H1 (cell line): ENCODE data around the gene NCK2. TPM values are rescaled to one million over a fixed set of nuclear protein-coding genes. Genes with fewer than 3 reads are reported as not detected.

Source experiments
- CTCF ChIA-PET: fragments of 300-600 bp; sonication (Branson Sonifier 250); formaldehyde crosslinking; loops from one replicate; lab custom pipeline; 2021; ENCODE audit not compliant: partially characterized antibody; lab: Charles Lee
- POLR2A ChIA-PET: fragments of 300-600 bp; sonication (Branson Sonifier 250); formaldehyde crosslinking; loops from one replicate; lab custom pipeline; 2021; ENCODE audit warnings: inconsistent platforms; ENCODE audit not compliant: partially characterized antibody; lab: Charles Lee
- DNase-seq, 2 experiments: peaks; one replicate each; pipeline versions ENCODE4 v3.0.0 to v3.0.0-alpha.2; 2010 to 2022; ENCODE audit warnings: low spot score in 2 of 2, low read depth in 1 of 2, mixed read lengths in 1 of 2
- FAIRE-seq: peaks from 2 replicates; lab custom pipeline; 2011; peaks lifted over from hg19 to GRCh38; lab: Jason Lieb, UNC
- H2AFZ ChIP-seq: 2 replicates; pipeline ENCODE4 v1.8.1; 2012; ENCODE audit warnings: low read length, inconsistent platforms
- H2AK5ac ChIP-seq: 2 replicates; pipeline ENCODE4 v1.6.1; 2013; ENCODE audit warnings: low read depth, low read length
- H2BK120ac ChIP-seq: replicated peaks from 2 replicates; pipeline ENCODE3; 2013; ENCODE audit warnings: low read depth, low read length, inconsistent platforms
- H2BK12ac ChIP-seq: 2 replicates; pipeline ENCODE4 v1.6.1; 2013; ENCODE audit warnings: low read depth, low read length
- H2BK15ac ChIP-seq: 2 replicates; pipeline ENCODE4 v1.6.1; 2013; ENCODE audit warnings: low read length
- H2BK20ac ChIP-seq: 2 replicates; pipeline ENCODE4 v1.6.1; 2013; ENCODE audit warnings: low read length
- H2BK5ac ChIP-seq: 2 replicates; pipeline ENCODE4 v1.6.1; 2013; ENCODE audit warnings: low read depth, low read length
- H3K14ac ChIP-seq: 2 replicates; pipeline ENCODE4 v1.6.1; 2013; ENCODE audit warnings: inconsistent platforms; ENCODE audit not compliant: insufficient read length
- H3K18ac ChIP-seq: 2 replicates; pipeline ENCODE4 v1.6.1; 2013; ENCODE audit warnings: low read length; ENCODE audit errors: extremely low read depth
- H3K23ac ChIP-seq: 2 replicates; pipeline ENCODE4 v1.6.1; 2013; ENCODE audit warnings: inconsistent platforms; ENCODE audit not compliant: insufficient read length
- H3K23me2 ChIP-seq: 2 replicates; pipeline ENCODE4 v1.6.1; 2013; ENCODE audit warnings: low read depth, low read length
- H3K27ac ChIP-seq: 2 replicates; pipeline ENCODE4 v1.6.1; 2011; ENCODE audit warnings: low read depth, low read length, inconsistent platforms
- H3K27me3 ChIP-seq, 4 experiments: replicated peaks in 1 of 4; 1 replicate in 1 of 4; 2 replicates in 3 of 4; pipeline versions ENCODE4 v1.6.1 to v1.8.1; 2011 to 2013; ENCODE audit warnings: low read length in 3 of 4, mild to moderate bottlenecking in 3 of 4, inconsistent platforms in 2 of 4, mixed read lengths in 2 of 4, moderate library complexity in 1 of 4; ENCODE audit not compliant: control insufficient read depth in 3 of 4, insufficient read depth in 3 of 4; ENCODE audit errors: extremely low read depth in 1 of 4
- H3K36me3 ChIP-seq, 4 experiments: 2 replicates each; pipeline versions ENCODE4 v1.6.1 to v1.8.1; 2011 to 2013; ENCODE audit warnings: mild to moderate bottlenecking in 4 of 4, low read length in 3 of 4, moderate library complexity in 2 of 4, control low read depth in 1 of 4, inconsistent platforms in 1 of 4; ENCODE audit not compliant: insufficient read depth in 4 of 4, control insufficient read depth in 2 of 4
- H3K4ac ChIP-seq: replicated peaks from 2 replicates; pipeline ENCODE3; 2013; ENCODE audit warnings: low read length, low read depth, mixed read lengths, inconsistent platforms; ENCODE audit not compliant: insufficient read length
- H3K4me1 ChIP-seq, 4 experiments: replicated peaks in 1 of 4; 1 replicate in 1 of 4; 2 replicates in 3 of 4; pipeline versions ENCODE4 v1.6.1 to v1.8.1; 2011 to 2013; ENCODE audit warnings: low read length in 3 of 4, inconsistent platforms in 2 of 4, mixed read lengths in 1 of 4; ENCODE audit not compliant: insufficient read depth in 4 of 4, control insufficient read depth in 3 of 4
- H3K4me2 ChIP-seq, 2 experiments: 2 replicates each; pipeline versions ENCODE4 v1.6.1 to v1.8.1; 2011 to 2013; ENCODE audit warnings: low read depth in 2 of 2, low read length in 2 of 2, control low read depth in 1 of 2, inconsistent platforms in 1 of 2, mild to moderate bottlenecking in 1 of 2; ENCODE audit not compliant: insufficient read depth in 1 of 2
- H3K4me3 ChIP-seq, 4 experiments: fragments of 200-600, 300-600 bp in 1 of 4; sonication (generic), shearing (Covaris generic), sonication (Bioruptor Twin) in 1 of 4; 2 replicates each; pipeline versions ENCODE4 v1.5.1 to v1.8.1; 2011 to 2016; ENCODE audit warnings: low read length in 4 of 4, low read depth in 3 of 4, control low read depth in 2 of 4, inconsistent platforms in 2 of 4, mild to moderate bottlenecking in 2 of 4, mixed read lengths in 1 of 4, moderate library complexity in 1 of 4; ENCODE audit not compliant: insufficient read depth in 2 of 4; ENCODE audit errors: extremely low read depth in 1 of 4
- H3K56ac ChIP-seq: replicated peaks from 2 replicates; pipeline ENCODE3; 2013; ENCODE audit warnings: low read depth, mild to moderate bottlenecking, mixed read lengths, low read length, inconsistent platforms; ENCODE audit not compliant: insufficient read length
- H3K79me1 ChIP-seq: 2 replicates; pipeline ENCODE4 v1.6.1; 2013; ENCODE audit warnings: low read depth, low read length, control low read depth
- H3K79me2 ChIP-seq, 2 experiments: 2 replicates each; pipeline versions ENCODE4 v1.6.1 to v1.8.1; 2012 to 2013; ENCODE audit warnings: low read length in 2 of 2, mild to moderate bottlenecking in 2 of 2, inconsistent platforms in 1 of 2; ENCODE audit not compliant: insufficient read depth in 2 of 2, control insufficient read depth in 1 of 2
- H3K9ac ChIP-seq, 4 experiments: replicated peaks in 1 of 4; 1 replicate in 1 of 4; 2 replicates in 3 of 4; pipeline versions ENCODE4 v1.6.1 to v1.8.1; 2011 to 2013; ENCODE audit warnings: low read depth in 3 of 4, low read length in 3 of 4, control low read depth in 2 of 4, mild to moderate bottlenecking in 2 of 4, moderate library complexity in 2 of 4, inconsistent platforms in 1 of 4; ENCODE audit errors: extremely low read depth in 1 of 4
- H3K9me3 ChIP-seq, 2 experiments: 2 replicates each; pipeline versions ENCODE4 v1.6.1 to v1.8.1; 2012 to 2013; ENCODE audit warnings: mild to moderate bottlenecking in 2 of 2, moderate library complexity in 2 of 2, control low read depth in 1 of 2, inconsistent platforms in 1 of 2, low read depth in 1 of 2, low read length in 1 of 2, mixed read lengths in 1 of 2; ENCODE audit not compliant: insufficient read depth in 2 of 2
- H4K20me1 ChIP-seq, 2 experiments: replicated peaks in 1 of 2; 2 replicates each; pipeline versions ENCODE3 to v1.8.1; 2011 to 2013; ENCODE audit warnings: inconsistent platforms in 2 of 2, low read length in 2 of 2, mild to moderate bottlenecking in 1 of 2; ENCODE audit not compliant: insufficient read depth in 2 of 2, control insufficient read depth in 1 of 2
- H4K5ac ChIP-seq: 2 replicates; pipeline ENCODE4 v1.6.1; 2013; ENCODE audit warnings: low read length, low read depth, mixed read lengths, inconsistent platforms; ENCODE audit not compliant: insufficient read length
- H4K8ac ChIP-seq: 2 replicates; pipeline ENCODE4 v1.8.0; 2013; ENCODE audit warnings: mild to moderate bottlenecking, moderate library complexity, low read length, inconsistent platforms; ENCODE audit not compliant: insufficient read depth; ENCODE audit errors: extremely low read depth
- H4K91ac ChIP-seq: replicated peaks from 2 replicates; pipeline ENCODE3; 2013; ENCODE audit warnings: low read length, mixed read lengths, inconsistent platforms; ENCODE audit not compliant: insufficient read length
- CBX8 ChIP-seq: fragments of 300-800, 300-1000 bp; sonication (generic); IDR thresholded peaks from 2 replicates; pipeline ENCODE4 v1.7.1; 2016; ENCODE audit warnings: low read depth, low read length, borderline replicate concordance
- CHD1 ChIP-seq: IDR thresholded peaks from 2 replicates; pipeline ENCODE4 v1.6.1; 2012; ENCODE audit warnings: low read depth, low read length, improper control_type of control experiment
- CHD2 ChIP-seq: IDR thresholded peaks from 2 replicates; pipeline ENCODE4 v1.6.1; 2012; ENCODE audit warnings: low read length, improper control_type of control experiment
- EZH2 ChIP-seq: fragments of 200-600 bp; sonication (generic); IDR thresholded peaks from 2 replicates; pipeline ENCODE4 v1.7.1; 2012; ENCODE audit warnings: low read depth, mild to moderate bottlenecking, moderate library complexity, low read length, inconsistent platforms; ENCODE audit not compliant: severe bottlenecking
- JUN ChIP-seq: IDR thresholded peaks from 2 replicates; pipeline ENCODE4 v1.6.1; 2011; ENCODE audit warnings: low read depth, mild to moderate bottlenecking, improper control_type of control experiment, low read length
- SRF ChIP-seq: IDR thresholded peaks from 2 replicates; pipeline ENCODE4 v1.6.1; 2011; ENCODE audit warnings: mild to moderate bottlenecking, low read depth, low read length, moderate library complexity
- SUZ12 ChIP-seq: fragments of 200-600 bp; sonication (generic); IDR thresholded peaks from 2 replicates; pipeline ENCODE4 v1.6.1; 2012; ENCODE audit warnings: mild to moderate bottlenecking, inconsistent platforms, low read length, moderate library complexity, mixed read lengths
- TCF12 ChIP-seq: IDR thresholded peaks from 2 replicates; pipeline ENCODE4 v1.6.1; 2011; ENCODE audit warnings: low read depth, mild to moderate bottlenecking, low read length
- TEAD4 ChIP-seq: IDR thresholded peaks from 2 replicates; pipeline ENCODE4 v1.6.1; 2012; ENCODE audit warnings: low read depth, low read length, inconsistent platforms, mixed read lengths
- ZNF274 ChIP-seq: IDR thresholded peaks from 2 replicates; pipeline ENCODE4 v1.7.0; 2012; ENCODE audit warnings: low read length, borderline replicate concordance; ENCODE audit errors: extremely low read depth
- WGBS, 2 experiments: shearing (Covaris generic) in 1 of 2; methylation state at CpG; one replicate each; pipeline versions ENCODE4 v1.1.6 to v1.1.7; 2013 to 2015; ENCODE audit warnings: low lambda C conversion rate in 2 of 2, mixed read lengths in 2 of 2, inconsistent platforms in 1 of 2, low coverage in 1 of 2, missing lambda C conversion rate in 1 of 2; ENCODE audit not compliant: insufficient replicate concordance in 2 of 2, insufficient coverage in 1 of 2, insufficient read length in 1 of 2; ENCODE audit errors: extremely low coverage in 1 of 2, missing lambda C conversion rate in 1 of 2; 5-methylcytosine and 5-hydroxymethylcytosine counted together
- polyA plus RNA-seq, 7 experiments: library from polyadenylated mRNA; depleted of rRNA in 3 of 7; stranded (reverse) in 5 of 7; unstranded in 2 of 7; fragments of >200 nt in 5 of 7; fragments of 200-250 nt in 2 of 7; gene quantifications; 1 replicate in 5 of 7; 2 replicates in 1 of 7; 4 replicates in 1 of 7; pipeline versions ENCODE4 v1.2.1 to v1.2.3, GENCODE V29; 2011 to 2013; ENCODE audit warnings: missing spikeins in 2 of 7, mixed read lengths in 2 of 7
- total RNA-seq: library from RNA; stranded (reverse); fragmentation: NEBNext Ultra II Directional; extraction: Animal tissue kit (Norgen Biotek cat#: 25700); gene quantifications from 2 replicates; pipeline ENCODE4 v1.2.1, GENCODE V29; 2021
- TF ChIP-seq, protein P1 (sequence below): IDR thresholded peaks from 2 replicates; pipeline ENCODE4 v1.6.1; 2012; ENCODE audit warnings: inconsistent platforms
- TF ChIP-seq, protein P2 (sequence below): IDR thresholded peaks from 2 replicates; pipeline ENCODE4 v1.6.1; 2011; ENCODE audit warnings: low read depth, mild to moderate bottlenecking, low read length; ENCODE audit not compliant: insufficient read depth

NCK2 gene
- total and polyA plus RNA-seq, 2 of the 8 experiments (the other 6 are each of a cell fraction or from before 2014, with no cell fraction given), result 30.3 to 65.7 TPM

GRCh38 chr2:105895990-105896764 lies 151.5 kb downstream of the NCK2 start:
- 87% methylated on average over 10 of the region's 10 CpGs; no CpG with 5 or more reads in 1 of the 2 experiments for WGBS, 2 experiments
- H2BK12ac ChIP-seq, result no peak overlapping the region
- 0 out of 4 replicates have a peak, but pooled peaks cover 0 to 8% of the 10 kb centered on the region in 2 experiments for H3K9me3 ChIP-seq
- H3K36me3 ChIP-seq, result peaks cover 0 to 8% (median 3%) of the 10 kb centered on the region in 4 experiments; a peak in 5 of 8 replicates
- no peak for DNase-seq
- H2BK5ac ChIP-seq, result no peak overlapping the region
- H3K4ac ChIP-seq, result no peak overlapping the region
- no peak for FAIRE-seq
- H3K14ac ChIP-seq, result no peak overlapping the region
- no peak overlapping the region for H2AK5ac ChIP-seq
- CTCF ChIA-PET, result interaction anchor here (0.5 to 1.2 kb wide), 2 partner anchors 203 to 677 kb away, joined by 3 to 6 read pairs; no protein-coding TSS in a partner anchor
- no peak overlapping the region for H3K4me2 ChIP-seq
- peaks cover 0 to 3% of the 10 kb centered on the region in 2 experiments; a peak in 1 of 4 replicates for H3K79me2 ChIP-seq
- H2BK20ac ChIP-seq, result no peak overlapping the region
- H3K23ac ChIP-seq, result no peak overlapping the region
- POLR2A ChIA-PET, result no interaction called here
- peaks cover 0 to 1% of the 10 kb centered on the region in 2 experiments for H4K20me1 ChIP-seq
- no peaks in the 10 kb centered on the region for H3K79me1 ChIP-seq
- no peaks in the 10 kb centered on the region for H3K23me2 ChIP-seq
- no peak overlapping the region for H3K56ac ChIP-seq
- no peak overlapping the region for H2BK15ac ChIP-seq
- no peak overlapping the region for H4K8ac ChIP-seq
- no peak overlapping the region for H2BK120ac ChIP-seq
- H2AFZ ChIP-seq, result no peak overlapping the region
- no peak overlapping the region for H3K18ac ChIP-seq
- no peaks in the 10 kb centered on the region for H3K4me1 ChIP-seq
- H3K27ac ChIP-seq, result no peak overlapping the region
- H4K5ac ChIP-seq, result no peak overlapping the region
- no peak overlapping the region for H3K4me3 ChIP-seq
- no peaks in the 10 kb centered on the region for H3K27me3 ChIP-seq
- H3K9ac ChIP-seq, result no peak overlapping the region
- H4K91ac ChIP-seq, result no peak overlapping the region
- TF ChIP-seq CHD1, result no peak
- TF ChIP-seq, protein P1, sequence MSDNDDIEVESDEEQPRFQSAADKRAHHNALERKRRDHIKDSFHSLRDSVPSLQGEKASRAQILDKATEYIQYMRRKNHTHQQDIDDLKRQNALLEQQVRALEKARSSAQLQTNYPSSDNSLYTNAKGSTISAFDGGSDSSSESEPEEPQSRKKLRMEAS, result no peak
- TF ChIP-seq, protein P2, sequence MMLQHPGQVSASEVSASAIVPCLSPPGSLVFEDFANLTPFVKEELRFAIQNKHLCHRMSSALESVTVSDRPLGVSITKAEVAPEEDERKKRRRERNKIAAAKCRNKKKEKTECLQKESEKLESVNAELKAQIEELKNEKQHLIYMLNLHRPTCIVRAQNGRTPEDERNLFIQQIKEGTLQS, result no peak
- no peak for TF ChIP-seq JUN
- no peak for TF ChIP-seq SRF
- no peak for TF ChIP-seq TCF12
- no peak for TF ChIP-seq CBX8
- no peak for TF ChIP-seq SUZ12
- TF ChIP-seq TEAD4, result no peak
- no peak for TF ChIP-seq ZNF274
- TF ChIP-seq EZH2, result no peak
- no peak for TF ChIP-seq CHD2
